Prostate gland (tissue), 2 donors: ENCODE results near the gene AFAP1L1.

Source experiments
- POLR2A ChIP-seq: fragments of 450-650 bp; IDR thresholded peaks from one replicate; pipeline ENCODE4 v1.6.1; 2016; ENCODE audit warnings: antibody characterized with exemption, mild to moderate bottlenecking
- POLR2AphosphoS5 ChIP-seq: sonication (generic); formaldehyde crosslinking; IDR thresholded peaks from one replicate; pipeline ENCODE4 v1.6.1; 2017; ENCODE audit warnings: antibody characterized with exemption
- TF ChIP-seq, protein P1 (sequence below), 4 experiments: fragments of 200-600 bp in 2 of 4; fragments of 450-650 bp in 2 of 4; sonication (generic) in 2 of 4; IDR thresholded peaks; 1 replicate in 3 of 4; 2 replicates in 1 of 4; pipeline ENCODE4 v1.5.1; 2016 to 2019; ENCODE audit warnings: antibody characterized with exemption in 4 of 4, mild to moderate bottlenecking in 2 of 4, moderate library complexity in 2 of 4

DNA sequence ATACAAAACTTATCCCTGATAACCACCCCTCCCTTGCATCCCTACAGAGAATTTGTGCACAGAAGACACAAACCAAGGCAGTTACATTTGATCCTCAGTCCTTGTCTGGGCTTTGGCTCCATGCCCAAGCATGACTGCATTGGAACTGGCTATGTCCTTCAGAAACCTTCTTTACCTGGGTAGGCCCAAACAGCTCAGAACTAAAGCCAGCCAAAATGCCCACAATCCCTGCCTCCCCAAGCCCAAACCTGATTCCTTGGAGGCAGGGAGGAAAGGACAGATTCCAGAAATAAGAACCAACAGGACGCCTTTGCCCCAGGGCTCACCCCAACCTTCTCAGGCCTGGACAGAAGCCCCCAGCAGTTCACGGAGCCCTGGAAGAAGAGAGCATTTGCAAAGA lies 99.2 kb downstream of the AFAP1L1 start:
- TF ChIP-seq, protein P1, sequence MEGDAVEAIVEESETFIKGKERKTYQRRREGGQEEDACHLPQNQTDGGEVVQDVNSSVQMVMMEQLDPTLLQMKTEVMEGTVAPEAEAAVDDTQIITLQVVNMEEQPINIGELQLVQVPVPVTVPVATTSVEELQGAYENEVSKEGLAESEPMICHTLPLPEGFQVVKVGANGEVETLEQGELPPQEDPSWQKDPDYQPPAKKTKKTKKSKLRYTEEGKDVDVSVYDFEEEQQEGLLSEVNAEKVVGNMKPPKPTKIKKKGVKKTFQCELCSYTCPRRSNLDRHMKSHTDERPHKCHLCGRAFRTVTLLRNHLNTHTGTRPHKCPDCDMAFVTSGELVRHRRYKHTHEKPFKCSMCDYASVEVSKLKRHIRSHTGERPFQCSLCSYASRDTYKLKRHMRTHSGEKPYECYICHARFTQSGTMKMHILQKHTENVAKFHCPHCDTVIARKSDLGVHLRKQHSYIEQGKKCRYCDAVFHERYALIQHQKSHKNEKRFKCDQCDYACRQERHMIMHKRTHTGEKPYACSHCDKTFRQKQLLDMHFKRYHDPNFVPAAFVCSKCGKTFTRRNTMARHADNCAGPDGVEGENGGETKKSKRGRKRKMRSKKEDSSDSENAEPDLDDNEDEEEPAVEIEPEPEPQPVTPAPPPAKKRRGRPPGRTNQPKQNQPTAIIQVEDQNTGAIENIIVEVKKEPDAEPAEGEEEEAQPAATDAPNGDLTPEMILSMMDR (IDR thresholded peaks at IDR 0.05) = no peak
- no peak for TF ChIP-seq POLR2A
- TF ChIP-seq POLR2AphosphoS5 = no peak
